ENCODE data around the gene BEST1. TPM values are rescaled to one million over a fixed set of nuclear protein-coding genes. Genes with fewer than 3 reads are reported as not detected.

BEST1 gene
- total RNA-seq, 1 experiment from 2014 or later: 0.13 TPM

GRCh38 chr11:61946894-61947293 lies 3.3 kb upstream of the BEST1 start:
- in situ Hi-C loops (cut with HindIII; ENCODE audit: low pct_unique_long_range_greater_than_20kb, low sequenced_read_pairs): no loop called here
- ATAC-seq (no peak), DNase-seq (ENCODE audit: low read depth, low spot score) (no peak)
- ChIA-PET POLR2A (no interaction called here), CTCF (interaction anchor here (0.5 to 5.2 kb wide), 9 partner anchors 43 to 161 kb away, joined by 3 to 49 read pairs (median 5); no protein-coding TSS in a partner anchor)
- H3K36me3 ChIP-seq (ENCODE audit: control insufficient read depth, insufficient read depth, low read length): no peaks in the 10 kb centered on the region
- H3K27me3 ChIP-seq (ENCODE audit: control insufficient read depth, insufficient read depth, low read length): no peaks in the 10 kb centered on the region; the same call in 1 of the 2 replicates
- intact Hi-C loops (cut with micrococcal nuclease; ENCODE audit: unreplicated experiment): loop anchor here (1.0 to 5.0 kb wide), 4 partner anchors 35 to 135 kb away; no protein-coding TSS in a partner anchor
- H3K27ac ChIP-seq (ENCODE audit: low read length): no peak overlapping the region
- no peaks in the 10 kb centered on the region for H3K9me3 ChIP-seq (ENCODE audit: control insufficient read depth, insufficient read depth, low read depth, low read length)
- 0 out of 2 replicates have a peak, but pooled peaks cover 4% of the 10 kb centered on the region for H3K4me1 ChIP-seq (ENCODE audit: control insufficient read depth, insufficient read depth, low read length)
- H3K4me3 ChIP-seq (ENCODE audit: low read depth in 2 of 2, low read length in 2 of 2): no peak overlapping the region
- BruUV-seq (replicated peaks): no TSS peak
- TF ChIP-seq POLR2AphosphoS5 (IDR thresholded peaks at IDR 0.05; ENCODE audit: low read depth, low read length): no peak
- TF ChIP-seq TCF7L2 (IDR thresholded peaks at IDR 0.05; ENCODE audit: low read depth, low read length): no peak
- TF ChIP-seq, protein P1, sequence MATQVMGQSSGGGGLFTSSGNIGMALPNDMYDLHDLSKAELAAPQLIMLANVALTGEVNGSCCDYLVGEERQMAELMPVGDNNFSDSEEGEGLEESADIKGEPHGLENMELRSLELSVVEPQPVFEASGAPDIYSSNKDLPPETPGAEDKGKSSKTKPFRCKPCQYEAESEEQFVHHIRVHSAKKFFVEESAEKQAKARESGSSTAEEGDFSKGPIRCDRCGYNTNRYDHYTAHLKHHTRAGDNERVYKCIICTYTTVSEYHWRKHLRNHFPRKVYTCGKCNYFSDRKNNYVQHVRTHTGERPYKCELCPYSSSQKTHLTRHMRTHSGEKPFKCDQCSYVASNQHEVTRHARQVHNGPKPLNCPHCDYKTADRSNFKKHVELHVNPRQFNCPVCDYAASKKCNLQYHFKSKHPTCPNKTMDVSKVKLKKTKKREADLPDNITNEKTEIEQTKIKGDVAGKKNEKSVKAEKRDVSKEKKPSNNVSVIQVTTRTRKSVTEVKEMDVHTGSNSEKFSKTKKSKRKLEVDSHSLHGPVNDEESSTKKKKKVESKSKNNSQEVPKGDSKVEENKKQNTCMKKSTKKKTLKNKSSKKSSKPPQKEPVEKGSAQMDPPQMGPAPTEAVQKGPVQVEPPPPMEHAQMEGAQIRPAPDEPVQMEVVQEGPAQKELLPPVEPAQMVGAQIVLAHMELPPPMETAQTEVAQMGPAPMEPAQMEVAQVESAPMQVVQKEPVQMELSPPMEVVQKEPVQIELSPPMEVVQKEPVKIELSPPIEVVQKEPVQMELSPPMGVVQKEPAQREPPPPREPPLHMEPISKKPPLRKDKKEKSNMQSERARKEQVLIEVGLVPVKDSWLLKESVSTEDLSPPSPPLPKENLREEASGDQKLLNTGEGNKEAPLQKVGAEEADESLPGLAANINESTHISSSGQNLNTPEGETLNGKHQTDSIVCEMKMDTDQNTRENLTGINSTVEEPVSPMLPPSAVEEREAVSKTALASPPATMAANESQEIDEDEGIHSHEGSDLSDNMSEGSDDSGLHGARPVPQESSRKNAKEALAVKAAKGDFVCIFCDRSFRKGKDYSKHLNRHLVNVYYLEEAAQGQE (IDR thresholded peaks at IDR 0.05; ENCODE audit: insufficient read depth in 1 of 2, low read depth in 2 of 2, low read length in 1 of 2): no peak
- TF ChIP-seq CTCF (IDR thresholded peaks at IDR 0.05): no peak
- TF ChIP-seq SIN3A (IDR thresholded peaks at IDR 0.05; ENCODE audit: borderline replicate concordance, insufficient read depth, low read depth, low read length): no peak

DNA sequence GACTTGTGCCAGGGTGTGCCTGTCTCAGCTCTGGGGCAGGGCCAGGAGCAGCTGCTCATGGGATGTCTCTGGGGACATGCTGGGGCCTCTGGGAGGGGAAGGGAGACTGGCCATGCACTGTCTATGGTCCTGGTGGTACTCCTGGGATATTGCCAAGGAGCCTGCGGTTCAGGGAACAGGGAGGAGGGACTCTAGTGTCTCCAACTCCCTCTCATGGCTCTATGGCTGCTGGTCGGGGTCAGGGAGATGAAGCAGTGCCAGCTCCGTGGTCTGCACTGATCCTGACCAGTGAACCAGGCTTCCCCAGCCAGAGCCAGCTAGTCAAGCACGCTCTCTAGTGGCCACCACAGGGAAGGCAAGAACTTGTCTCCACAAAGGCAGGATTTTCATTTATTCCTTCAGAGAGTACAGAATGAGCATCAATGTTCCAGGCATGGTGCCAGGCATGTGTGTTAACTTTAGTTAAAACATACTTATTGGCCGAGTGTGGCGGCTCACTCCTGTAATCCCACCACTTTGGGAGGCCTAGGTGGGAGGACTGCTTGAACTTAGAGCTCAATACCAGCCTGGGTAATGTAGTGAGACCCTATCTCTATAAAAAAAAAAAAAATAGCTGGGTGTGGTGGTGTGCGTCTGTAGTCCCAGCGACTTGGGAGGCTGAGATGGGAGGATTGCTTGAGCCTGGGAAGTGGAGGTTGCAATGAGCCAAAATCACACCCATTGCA lies 2.5 kb upstream of the BEST1 start:
- Histone ChIP-seq H3K27ac (ENCODE audit: low read length) (no peak overlapping the region), H3K27me3 (ENCODE audit: control insufficient read depth, insufficient read depth, low read length) (no peaks in the 10 kb centered on the region; the same call in 1 of the 2 replicates), H3K4me3 (ENCODE audit: low read depth in 2 of 2, low read length in 2 of 2) (no peak overlapping the region), H3K9me3 (ENCODE audit: control insufficient read depth, insufficient read depth, low read depth, low read length) (no peaks in the 10 kb centered on the region), H3K36me3 (ENCODE audit: control insufficient read depth, insufficient read depth, low read length) (no peaks in the 10 kb centered on the region), H3K4me1 (ENCODE audit: control insufficient read depth, insufficient read depth, low read length) (0 out of 2 replicates have a peak, but pooled peaks cover 4% of the 10 kb centered on the region)
- intact Hi-C loops (cut with micrococcal nuclease; ENCODE audit: unreplicated experiment) (loop anchor here (1.0 to 5.0 kb wide), 4 partner anchors 35 to 135 kb away; no protein-coding TSS in a partner anchor), in situ Hi-C loops (cut with HindIII; ENCODE audit: low pct_unique_long_range_greater_than_20kb, low sequenced_read_pairs) (no loop called here)
- TF ChIP-seq CTCF (IDR thresholded peaks at IDR 0.05): peak; percentile 96
- TF ChIP-seq, protein P1 (IDR thresholded peaks at IDR 0.05; ENCODE audit: insufficient read depth in 1 of 2, low read depth in 2 of 2, low read length in 1 of 2): no peak
- ATAC-seq (peak; percentile 86), DNase-seq (ENCODE audit: low read depth, low spot score) (no peak)
- POLR2A ChIA-PET: no interaction called here
- BruUV-seq (replicated peaks): no TSS peak
- CTCF ChIA-PET: interaction anchor here (0.5 to 5.2 kb wide), 16 partner anchors 14 to 160 kb away, joined by 3 to 49 read pairs (median 4); no protein-coding TSS in a partner anchor
